ENCODE results near the gene VAV3.

Gene VAV3

GRCh38 chr1:107541412-107541811 lies 423.6 kb downstream of the VAV3 start:
- DNase-seq (ENCODE audit: low read depth in 2 of 2), result no peak

GRCh38 chr1:107538502-107538901 lies 426.5 kb downstream of the VAV3 start:
- no peak for DNase-seq (ENCODE audit: low read depth in 2 of 2)

- no peak for DNase-seq (ENCODE audit: low read depth in 2 of 2)
Measured at GRCh38 chr1:107536266-107536665, 428.7 kb downstream of the VAV3 start.

GRCh38 chr1:107535091-107535490 lies 429.9 kb downstream of the VAV3 start:
- DNase-seq (ENCODE audit: low read depth in 2 of 2), result no peak

GRCh38 chr1:107534632-107535031 lies 430.3 kb downstream of the VAV3 start:
- DNase-seq (ENCODE audit: low read depth in 2 of 2), result no peak

- no peak for DNase-seq (ENCODE audit: low read depth in 2 of 2)
Measured at GRCh38 chr1:107533436-107533835, 431.5 kb downstream of the VAV3 start.

GRCh38 chr1:107532318-107532717 lies 432.7 kb downstream of the VAV3 start:
- no peak for DNase-seq (ENCODE audit: low read depth in 2 of 2)

- DNase-seq (ENCODE audit: low read depth in 2 of 2), result no peak
Measured at GRCh38 chr1:107531065-107531908, 433.7 kb downstream of the VAV3 start.

- DNase-seq (ENCODE audit: low read depth in 2 of 2), result no peak
Measured at GRCh38 chr1:107530543-107530942, 434.4 kb downstream of the VAV3 start.

GRCh38 chr1:107529511-107530149 lies 435.4 kb downstream of the VAV3 start:
- DNase-seq (ENCODE audit: low read depth in 2 of 2), result no peak

GRCh38 chr1:107526524-107527198 lies 438.3 kb downstream of the VAV3 start:
- DNase-seq (ENCODE audit: low read depth in 2 of 2), result no peak

- DNase-seq (ENCODE audit: low read depth in 2 of 2), result no peak
Measured at GRCh38 chr1:107525961-107526360, 439.0 kb downstream of the VAV3 start.

GRCh38 chr1:107525145-107525544 lies 439.8 kb downstream of the VAV3 start:
- no peak for DNase-seq (ENCODE audit: low read depth in 2 of 2)

GRCh38 chr1:107524301-107524700 lies 440.7 kb downstream of the VAV3 start:
- DNase-seq (ENCODE audit: low read depth in 2 of 2), result no peak

GRCh38 chr1:107523736-107524135 lies 441.2 kb downstream of the VAV3 start:
- DNase-seq (ENCODE audit: low read depth in 2 of 2), result no peak

- DNase-seq (ENCODE audit: low read depth in 2 of 2), result no peak
Measured at GRCh38 chr1:107523061-107523460, 441.9 kb downstream of the VAV3 start.

All from stimulated activated CD4-positive, alpha-beta T cell treated with anti-CD3 and anti-CD28 coated beads, Interleukin-12 subunit alpha, Interleukin-12 subunit beta, amount 100 ng/mL, for 24 hours (primary cell).